CD4-positive, CD25-positive, alpha-beta regulatory T cell (primary cell): Measurements from ENCODE around the gene MC5R. TPM values are rescaled to one million over a fixed set of nuclear protein-coding genes. Genes with fewer than 3 reads are reported as not detected.

ENCODE experiments used
- ATAC-seq, 2 donors: fragments of 150-1000 bp; cut with Tn5 transposase; one replicate each; pipeline ENCODE4 v1.10.0; 2021; ENCODE audit warnings: low read depth in 2 of 2, moderate number of reproducible peaks in 2 of 2, moderate library complexity in 1 of 2
- DNase-seq, 3 donors: peaks; one replicate each; pipeline versions ENCODE4 v3.0.0 to v3.0.0-alpha.2; 2012 to 2022; ENCODE audit warnings: mixed read lengths in 1 of 3
- H3K27ac ChIP-seq: one replicate; pipeline ENCODE4 v1.7.0; 2013; ENCODE audit warnings: mild to moderate bottlenecking, low read length; ENCODE audit not compliant: insufficient read depth, poor library complexity, severe bottlenecking
- H3K27me3 ChIP-seq: one replicate; pipeline ENCODE4 v1.7.0; 2013; ENCODE audit warnings: low read length; ENCODE audit not compliant: control insufficient read depth, insufficient read depth
- H3K36me3 ChIP-seq: one replicate; pipeline ENCODE4 v1.7.0; 2013; ENCODE audit warnings: mild to moderate bottlenecking, low read length, moderate library complexity; ENCODE audit not compliant: control insufficient read depth, insufficient read depth
- H3K4me1 ChIP-seq: 2 replicates; pipeline ENCODE4 v1.7.0; 2013; ENCODE audit warnings: mild to moderate bottlenecking, low read length; ENCODE audit not compliant: insufficient read depth, control insufficient read depth, poor library complexity, severe bottlenecking
- H3K4me3 ChIP-seq: one replicate; pipeline ENCODE4 v1.7.0; 2013; ENCODE audit warnings: low read depth, mild to moderate bottlenecking, low read length, moderate library complexity
- H3K9me3 ChIP-seq, 2 experiments: 1 replicate in 1 of 2; 2 replicates in 1 of 2; pipeline ENCODE4 v1.7.0; 2013; ENCODE audit warnings: low read length in 2 of 2, mild to moderate bottlenecking in 1 of 2, moderate library complexity in 1 of 2; ENCODE audit not compliant: control insufficient read depth in 2 of 2
- H3K27ac Mint-ChIP-seq, 3 donors: one replicate each; pipeline ENCODE4 v1.8.0; 2020 to 2022; ENCODE audit warnings: mild to moderate bottlenecking in 3 of 3, mixed read lengths in 3 of 3, moderate library complexity in 2 of 3
- H3K27me3 Mint-ChIP-seq: one replicate; pipeline ENCODE4 v1.8.0; 2022; ENCODE audit warnings: mild to moderate bottlenecking, mixed read lengths
- H3K36me3 Mint-ChIP-seq: one replicate; pipeline ENCODE4 v1.8.0; 2020; ENCODE audit warnings: mixed read lengths
- H3K4me1 Mint-ChIP-seq, 4 donors: one replicate each; pipeline ENCODE4 v1.8.0; 2020 to 2022; ENCODE audit warnings: mixed read lengths in 4 of 4, mild to moderate bottlenecking in 1 of 4
- H3K4me3 Mint-ChIP-seq, 4 donors: one replicate each; pipeline ENCODE4 v1.8.0; 2020 to 2022; ENCODE audit warnings: mild to moderate bottlenecking in 4 of 4, mixed read lengths in 4 of 4, moderate library complexity in 3 of 4
- H3K9me3 Mint-ChIP-seq, 7 donors: one replicate each; pipeline ENCODE4 v1.8.0; 2020 to 2022; ENCODE audit warnings: mixed read lengths in 7 of 7, mild to moderate bottlenecking in 3 of 7, moderate library complexity in 2 of 7
- polyA plus RNA-seq, 4 donors: library from polyadenylated mRNA; unstranded; fragments of 300-500 nt; fragmentation: Illumina TruSeq; gene quantifications; one replicate each; pipeline ENCODE4 v1.2.3, GENCODE V29; 2021
- total RNA-seq: library from RNA; stranded (reverse); gene quantifications from one replicate; pipeline ENCODE4 v1.2.3, GENCODE V29; 2022

The MC5R gene
- total and polyA plus RNA-seq, 5 donors from 2014 or later: not detected

GRCh38 chr18:13811993-13812392, 12.0 kb upstream of the MC5R start:
- Histone ChIP-seq H3K4me3 (no peak overlapping the region), H3K4me1 (no peaks in the 10 kb centered on the region), H3K27me3 (peaks cover 3% of the 10 kb centered on the region), H3K27ac (no peak overlapping the region), H3K9me3 (no peaks in the 10 kb centered on the region), H3K36me3 (no peaks in the 10 kb centered on the region)
- no peak for ATAC-seq
- no peak for DNase-seq
- H3K9me3 Mint-ChIP-seq: no peaks in the 10 kb centered on the region
- peaks cover 0 to 3% (median 0%) of the 10 kb centered on the region in 4 donors for H3K4me1 Mint-ChIP-seq
- no peaks in the 10 kb centered on the region for H3K36me3 Mint-ChIP-seq
- no peak overlapping the region for H3K27ac Mint-ChIP-seq
- no peak overlapping the region for H3K4me3 Mint-ChIP-seq
- peaks cover 11% of the 10 kb centered on the region for H3K27me3 Mint-ChIP-seq

- DNase-seq: peak; percentile 24 to 56 (median 40)
- ATAC-seq: peak; percentile 69 to 84
- no peak overlapping the region for H3K4me3 Mint-ChIP-seq
- no peaks in the 10 kb centered on the region for H3K36me3 Mint-ChIP-seq
- H3K9me3 ChIP-seq: no peaks in the 10 kb centered on the region
- H3K4me1 Mint-ChIP-seq: peaks cover 0 to 3% (median 0%) of the 10 kb centered on the region in 4 donors
- H3K27me3 Mint-ChIP-seq: peaks cover 6% of the 10 kb centered on the region
- no peak overlapping the region for H3K4me3 ChIP-seq
- no peaks in the 10 kb centered on the region for H3K9me3 Mint-ChIP-seq
- H3K27ac ChIP-seq: no peak overlapping the region
- H3K4me1 ChIP-seq: no peaks in the 10 kb centered on the region
- no peaks in the 10 kb centered on the region for H3K36me3 ChIP-seq
- H3K27me3 ChIP-seq: peaks cover 3% of the 10 kb centered on the region
- H3K27ac Mint-ChIP-seq: no peak overlapping the region
Measured at GRCh38 chr18:13813271-13813849, 10.6 kb upstream of the MC5R start.

DNA sequence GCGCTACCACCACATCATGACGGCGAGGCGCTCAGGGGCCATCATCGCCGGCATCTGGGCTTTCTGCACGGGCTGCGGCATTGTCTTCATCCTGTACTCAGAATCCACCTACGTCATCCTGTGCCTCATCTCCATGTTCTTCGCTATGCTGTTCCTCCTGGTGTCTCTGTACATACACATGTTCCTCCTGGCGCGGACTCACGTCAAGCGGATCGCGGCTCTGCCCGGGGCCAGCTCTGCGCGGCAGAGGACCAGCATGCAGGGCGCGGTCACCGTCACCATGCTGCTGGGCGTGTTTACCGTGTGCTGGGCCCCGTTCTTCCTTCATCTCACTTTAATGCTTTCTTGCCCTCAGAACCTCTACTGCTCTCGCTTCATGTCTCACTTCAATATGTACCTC, 2.3 kb downstream of the MC5R start:
- Histone ChIP-seq H3K27me3 (peaks cover 9% of the 10 kb centered on the region), H3K9me3 (no peaks in the 10 kb centered on the region), H3K4me3 (no peak overlapping the region), H3K4me1 (peaks cover 10% of the 10 kb centered on the region), H3K36me3 (no peaks in the 10 kb centered on the region), H3K27ac (no peak overlapping the region)
- Mint-ChIP-seq H3K4me3 (no peak overlapping the region), H3K27ac (no peak overlapping the region), H3K9me3 (peaks cover 0 to 8% (median 0%) of the 10 kb centered on the region in 7 donors), H3K36me3 (no peaks in the 10 kb centered on the region), H3K4me1 (peaks cover 0 to 12% (median 5%) of the 10 kb centered on the region in 4 donors), H3K27me3 (peaks cover 34% of the 10 kb centered on the region)
- no peak for ATAC-seq
- no peak for DNase-seq

DNA sequence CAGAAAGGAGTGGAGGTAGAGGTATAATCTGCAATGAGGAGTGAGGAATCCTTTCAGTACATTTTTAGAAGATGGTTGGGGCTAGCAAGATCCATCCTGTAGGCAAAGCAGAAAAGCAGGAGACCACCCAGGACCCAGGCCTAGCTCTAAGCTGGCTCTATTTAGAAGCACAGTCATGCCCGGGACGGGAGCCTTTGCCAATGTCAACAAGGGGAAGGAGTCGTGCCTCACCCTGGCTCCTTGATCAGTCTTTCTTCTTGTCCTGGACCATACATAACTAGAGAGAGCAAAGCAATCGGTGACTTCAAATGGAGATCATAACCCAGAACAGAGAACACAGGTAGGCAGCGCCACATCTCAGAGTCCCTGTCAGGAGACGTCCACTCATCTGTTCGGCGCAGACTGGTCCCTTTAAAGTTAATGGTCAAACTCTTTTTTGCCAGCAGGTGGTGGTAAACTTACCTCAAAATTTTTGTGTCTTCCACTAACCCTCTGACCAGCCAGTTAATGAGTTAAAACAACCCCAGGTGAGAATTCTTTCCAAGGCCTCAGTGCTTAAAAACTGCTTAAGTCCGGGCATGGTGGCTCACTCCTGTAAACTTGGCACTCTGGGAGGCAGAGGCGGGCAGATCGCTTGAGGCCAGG, 8.0 kb downstream of the MC5R start:
- no peak overlapping the region for H3K4me3 ChIP-seq
- Mint-ChIP-seq H3K4me1 (no peaks in the 10 kb centered on the region), H3K36me3 (no peaks in the 10 kb centered on the region), H3K4me3 (no peak overlapping the region), H3K27me3 (peaks cover 41% of the 10 kb centered on the region), H3K9me3 (no peaks in the 10 kb centered on the region), H3K27ac (no peak overlapping the region)
- no peaks in the 10 kb centered on the region for H3K36me3 ChIP-seq
- no peaks in the 10 kb centered on the region for H3K4me1 ChIP-seq
- H3K27ac ChIP-seq: no peak overlapping the region
- no peaks in the 10 kb centered on the region for H3K9me3 ChIP-seq
- peaks cover 4% of the 10 kb centered on the region for H3K27me3 ChIP-seq
- DNase-seq: no peak
- ATAC-seq: no peak

- Mint-ChIP-seq H3K4me1 (no peaks in the 10 kb centered on the region), H3K27ac (no peak overlapping the region), H3K27me3 (peaks cover 38% of the 10 kb centered on the region), H3K4me3 (no peak overlapping the region), H3K36me3 (no peaks in the 10 kb centered on the region), H3K9me3 (peaks cover 0 to 1% (median 0%) of the 10 kb centered on the region in 7 donors)
- H3K27me3 ChIP-seq: peaks cover 4% of the 10 kb centered on the region
- H3K4me3 ChIP-seq: no peak overlapping the region
- no peaks in the 10 kb centered on the region for H3K36me3 ChIP-seq
- no peaks in the 10 kb centered on the region for H3K4me1 ChIP-seq
- no peak for ATAC-seq
- H3K27ac ChIP-seq: no peak overlapping the region
- H3K9me3 ChIP-seq: no peaks in the 10 kb centered on the region
- DNase-seq: peak in 1 of 3 donors; percentile 8
Measured at GRCh38 chr18:13834496-13835015, 10.6 kb downstream of the MC5R start.

DNA sequence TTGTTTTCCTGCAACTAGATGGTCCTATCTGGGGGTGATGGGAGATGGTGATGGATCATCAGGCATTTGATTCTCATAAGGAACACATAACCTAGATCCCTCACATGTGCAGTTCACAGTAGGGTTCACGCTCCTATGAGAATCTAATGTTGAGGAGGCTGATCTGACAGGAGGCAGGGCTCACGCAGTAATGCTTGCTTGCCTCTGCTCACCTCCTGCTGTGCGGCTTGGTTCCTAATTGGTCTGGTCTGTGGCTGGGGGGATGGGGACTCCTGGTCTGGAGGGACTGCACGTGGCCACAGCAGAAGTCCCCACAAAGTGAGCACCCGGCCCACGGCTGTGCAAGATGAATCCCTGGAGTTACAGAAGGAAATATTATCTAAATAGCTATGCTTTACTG, 11.3 kb downstream of the MC5R start:
- Mint-ChIP-seq H3K36me3 (no peaks in the 10 kb centered on the region), H3K9me3 (peaks cover 0 to 1% (median 0%) of the 10 kb centered on the region in 7 donors), H3K27me3 (peaks cover 36% of the 10 kb centered on the region), H3K4me3 (no peak overlapping the region), H3K27ac (no peak overlapping the region), H3K4me1 (no peaks in the 10 kb centered on the region)
- DNase-seq: no peak
- H3K36me3 ChIP-seq: no peaks in the 10 kb centered on the region
- H3K4me3 ChIP-seq: no peak overlapping the region
- no peak for ATAC-seq
- peaks cover 4% of the 10 kb centered on the region for H3K27me3 ChIP-seq
- H3K4me1 ChIP-seq: no peaks in the 10 kb centered on the region
- no peaks in the 10 kb centered on the region for H3K9me3 ChIP-seq
- no peak overlapping the region for H3K27ac ChIP-seq

DNA sequence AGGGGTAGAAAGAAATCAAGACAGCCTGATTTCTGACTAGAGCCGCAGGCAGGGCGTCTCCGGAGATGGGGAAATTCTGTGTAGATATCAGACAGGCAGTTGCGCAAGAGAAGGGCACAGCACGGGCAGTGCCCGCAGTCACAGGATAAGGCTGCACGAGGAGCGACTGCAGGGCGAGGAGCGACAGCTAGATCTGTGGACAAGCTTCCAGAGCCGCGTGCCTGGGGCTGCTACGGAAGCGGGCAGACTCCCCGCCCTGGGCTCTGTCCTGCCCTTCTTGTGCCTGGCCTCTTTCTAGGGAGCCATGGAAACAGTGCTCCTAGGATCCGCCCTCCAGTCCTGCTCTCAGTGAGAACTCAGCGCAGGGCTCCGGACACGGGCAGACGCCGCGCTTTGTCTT, 12.6 kb downstream of the MC5R start:
- peaks cover 4% of the 10 kb centered on the region for H3K27me3 ChIP-seq
- H3K36me3 Mint-ChIP-seq: no peaks in the 10 kb centered on the region
- DNase-seq (no peak), ATAC-seq (no peak)
- no peak overlapping the region for H3K4me3 Mint-ChIP-seq
- no peaks in the 10 kb centered on the region for H3K4me1 ChIP-seq
- H3K27ac ChIP-seq: no peak overlapping the region
- no peaks in the 10 kb centered on the region for H3K4me1 Mint-ChIP-seq
- no peak overlapping the region for H3K4me3 ChIP-seq
- peaks cover 32% of the 10 kb centered on the region for H3K27me3 Mint-ChIP-seq
- H3K27ac Mint-ChIP-seq: no peak overlapping the region
- no peaks in the 10 kb centered on the region for H3K36me3 ChIP-seq
- peaks cover 0 to 1% (median 0%) of the 10 kb centered on the region in 7 donors for H3K9me3 Mint-ChIP-seq
- no peaks in the 10 kb centered on the region for H3K9me3 ChIP-seq

DNA sequence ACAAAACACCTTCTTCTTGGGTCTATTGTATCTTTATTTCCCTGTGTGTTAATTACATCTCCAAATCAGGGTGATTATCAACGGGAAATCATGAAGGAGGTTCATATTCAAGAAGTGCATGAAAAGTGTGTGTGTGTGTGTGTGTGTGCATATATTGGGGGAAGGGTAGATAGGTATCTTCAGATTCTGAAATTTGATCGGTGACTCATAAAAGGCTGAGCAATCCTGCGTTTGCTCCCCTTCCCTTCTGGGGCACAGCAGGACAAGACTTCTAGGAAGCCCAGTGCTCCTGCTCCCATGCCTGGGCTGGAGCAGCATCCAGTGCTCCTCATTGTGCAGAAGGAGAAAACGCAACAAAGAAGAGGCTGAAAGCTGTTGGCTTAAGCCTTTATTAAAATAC, 25.8 kb downstream of the MC5R start:
- Histone ChIP-seq H3K9me3 (peaks cover 0 to 8% of the 10 kb centered on the region in 2 experiments), H3K4me1 (no peaks in the 10 kb centered on the region), H3K4me3 (no peak overlapping the region), H3K27me3 (no peaks in the 10 kb centered on the region), H3K36me3 (no peaks in the 10 kb centered on the region), H3K27ac (no peak overlapping the region)
- Mint-ChIP-seq H3K27me3 (peaks cover 6% of the 10 kb centered on the region), H3K9me3 (peaks cover 0 to 19% (median 4%) of the 10 kb centered on the region in 7 donors), H3K36me3 (no peaks in the 10 kb centered on the region), H3K4me3 (no peak overlapping the region), H3K4me1 (no peaks in the 10 kb centered on the region), H3K27ac (no peak overlapping the region)
- no peak for ATAC-seq
- no peak for DNase-seq
